ENCODE measurements around the gene ZNF423. TPM values are rescaled to one million over a fixed set of nuclear protein-coding genes. Genes with fewer than 3 reads are reported as not detected.

ZNF423 gene
- polyA plus RNA-seq, 1 of the 3 experiments (the other 2 are of a cell fraction): 1.2 TPM

DNA sequence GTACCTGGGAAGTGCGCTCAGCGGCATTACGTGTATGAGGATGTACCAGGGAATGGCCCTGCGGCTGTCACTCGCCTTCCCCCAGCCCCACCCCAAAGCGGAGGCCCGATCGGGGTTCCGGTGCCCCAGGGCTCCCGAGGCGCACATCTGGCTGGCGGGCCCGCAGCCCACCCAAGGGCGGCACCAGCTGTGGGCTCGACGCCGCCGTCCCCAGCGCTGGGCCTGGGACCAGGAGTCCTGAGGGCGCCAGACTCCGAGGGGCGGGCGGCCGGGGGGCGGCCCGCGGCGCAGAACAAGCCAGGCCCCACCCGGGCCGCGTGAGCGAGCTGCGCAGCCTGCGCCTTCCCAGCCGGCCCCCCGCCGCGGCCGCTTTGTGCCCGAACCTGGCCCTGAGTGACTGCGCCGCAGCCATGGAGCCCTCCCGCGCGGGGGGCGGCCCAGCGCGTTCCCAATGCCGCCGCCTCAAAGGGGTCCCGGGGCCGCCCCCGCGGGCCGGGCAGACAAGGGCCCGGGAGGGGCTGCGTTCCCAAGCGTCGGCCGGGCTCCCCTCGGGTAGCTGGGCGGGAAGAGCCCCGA, 17.4 kb downstream of the ZNF423 start (continued):
- TF ChIP-seq, protein P1, sequence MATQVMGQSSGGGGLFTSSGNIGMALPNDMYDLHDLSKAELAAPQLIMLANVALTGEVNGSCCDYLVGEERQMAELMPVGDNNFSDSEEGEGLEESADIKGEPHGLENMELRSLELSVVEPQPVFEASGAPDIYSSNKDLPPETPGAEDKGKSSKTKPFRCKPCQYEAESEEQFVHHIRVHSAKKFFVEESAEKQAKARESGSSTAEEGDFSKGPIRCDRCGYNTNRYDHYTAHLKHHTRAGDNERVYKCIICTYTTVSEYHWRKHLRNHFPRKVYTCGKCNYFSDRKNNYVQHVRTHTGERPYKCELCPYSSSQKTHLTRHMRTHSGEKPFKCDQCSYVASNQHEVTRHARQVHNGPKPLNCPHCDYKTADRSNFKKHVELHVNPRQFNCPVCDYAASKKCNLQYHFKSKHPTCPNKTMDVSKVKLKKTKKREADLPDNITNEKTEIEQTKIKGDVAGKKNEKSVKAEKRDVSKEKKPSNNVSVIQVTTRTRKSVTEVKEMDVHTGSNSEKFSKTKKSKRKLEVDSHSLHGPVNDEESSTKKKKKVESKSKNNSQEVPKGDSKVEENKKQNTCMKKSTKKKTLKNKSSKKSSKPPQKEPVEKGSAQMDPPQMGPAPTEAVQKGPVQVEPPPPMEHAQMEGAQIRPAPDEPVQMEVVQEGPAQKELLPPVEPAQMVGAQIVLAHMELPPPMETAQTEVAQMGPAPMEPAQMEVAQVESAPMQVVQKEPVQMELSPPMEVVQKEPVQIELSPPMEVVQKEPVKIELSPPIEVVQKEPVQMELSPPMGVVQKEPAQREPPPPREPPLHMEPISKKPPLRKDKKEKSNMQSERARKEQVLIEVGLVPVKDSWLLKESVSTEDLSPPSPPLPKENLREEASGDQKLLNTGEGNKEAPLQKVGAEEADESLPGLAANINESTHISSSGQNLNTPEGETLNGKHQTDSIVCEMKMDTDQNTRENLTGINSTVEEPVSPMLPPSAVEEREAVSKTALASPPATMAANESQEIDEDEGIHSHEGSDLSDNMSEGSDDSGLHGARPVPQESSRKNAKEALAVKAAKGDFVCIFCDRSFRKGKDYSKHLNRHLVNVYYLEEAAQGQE (IDR thresholded peaks at IDR 0.05; ENCODE audit: low read depth, low read length): no peak
- TF ChIP-seq ELF1 (IDR thresholded peaks at IDR 0.05): no peak
- TF ChIP-seq SIN3A (IDR thresholded peaks at IDR 0.05; ENCODE audit: borderline replicate concordance, low read depth, low read length): no peak
- TF ChIP-seq GATA2 (CRISPR knock-in tag; IDR thresholded peaks at IDR 0.05): no peak
- TF ChIP-seq, protein P2, sequence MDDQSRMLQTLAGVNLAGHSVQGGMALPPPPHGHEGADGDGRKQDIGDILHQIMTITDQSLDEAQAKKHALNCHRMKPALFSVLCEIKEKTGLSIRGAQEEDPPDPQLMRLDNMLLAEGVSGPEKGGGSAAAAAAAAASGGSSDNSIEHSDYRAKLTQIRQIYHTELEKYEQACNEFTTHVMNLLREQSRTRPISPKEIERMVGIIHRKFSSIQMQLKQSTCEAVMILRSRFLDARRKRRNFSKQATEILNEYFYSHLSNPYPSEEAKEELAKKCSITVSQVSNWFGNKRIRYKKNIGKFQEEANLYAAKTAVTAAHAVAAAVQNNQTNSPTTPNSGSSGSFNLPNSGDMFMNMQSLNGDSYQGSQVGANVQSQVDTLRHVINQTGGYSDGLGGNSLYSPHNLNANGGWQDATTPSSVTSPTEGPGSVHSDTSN (IDR thresholded peaks at IDR 0.05): no peak
- TF ChIP-seq MXI1 (IDR thresholded peaks at IDR 0.05; ENCODE audit: low read depth, low read length): no peak
- TF ChIP-seq, protein P3, sequence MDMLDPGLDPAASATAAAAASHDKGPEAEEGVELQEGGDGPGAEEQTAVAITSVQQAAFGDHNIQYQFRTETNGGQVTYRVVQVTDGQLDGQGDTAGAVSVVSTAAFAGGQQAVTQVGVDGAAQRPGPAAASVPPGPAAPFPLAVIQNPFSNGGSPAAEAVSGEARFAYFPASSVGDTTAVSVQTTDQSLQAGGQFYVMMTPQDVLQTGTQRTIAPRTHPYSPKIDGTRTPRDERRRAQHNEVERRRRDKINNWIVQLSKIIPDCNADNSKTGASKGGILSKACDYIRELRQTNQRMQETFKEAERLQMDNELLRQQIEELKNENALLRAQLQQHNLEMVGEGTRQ (IDR thresholded peaks at IDR 0.05; ENCODE audit: borderline replicate concordance, low read depth, low read length): no peak
- TF ChIP-seq, protein P4, sequence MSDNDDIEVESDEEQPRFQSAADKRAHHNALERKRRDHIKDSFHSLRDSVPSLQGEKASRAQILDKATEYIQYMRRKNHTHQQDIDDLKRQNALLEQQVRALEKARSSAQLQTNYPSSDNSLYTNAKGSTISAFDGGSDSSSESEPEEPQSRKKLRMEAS (IDR thresholded peaks at IDR 0.05; ENCODE audit: low read depth): no peak
- TF ChIP-seq FOXM1 (IDR thresholded peaks at IDR 0.05; ENCODE audit: low read depth): no peak

DNA sequence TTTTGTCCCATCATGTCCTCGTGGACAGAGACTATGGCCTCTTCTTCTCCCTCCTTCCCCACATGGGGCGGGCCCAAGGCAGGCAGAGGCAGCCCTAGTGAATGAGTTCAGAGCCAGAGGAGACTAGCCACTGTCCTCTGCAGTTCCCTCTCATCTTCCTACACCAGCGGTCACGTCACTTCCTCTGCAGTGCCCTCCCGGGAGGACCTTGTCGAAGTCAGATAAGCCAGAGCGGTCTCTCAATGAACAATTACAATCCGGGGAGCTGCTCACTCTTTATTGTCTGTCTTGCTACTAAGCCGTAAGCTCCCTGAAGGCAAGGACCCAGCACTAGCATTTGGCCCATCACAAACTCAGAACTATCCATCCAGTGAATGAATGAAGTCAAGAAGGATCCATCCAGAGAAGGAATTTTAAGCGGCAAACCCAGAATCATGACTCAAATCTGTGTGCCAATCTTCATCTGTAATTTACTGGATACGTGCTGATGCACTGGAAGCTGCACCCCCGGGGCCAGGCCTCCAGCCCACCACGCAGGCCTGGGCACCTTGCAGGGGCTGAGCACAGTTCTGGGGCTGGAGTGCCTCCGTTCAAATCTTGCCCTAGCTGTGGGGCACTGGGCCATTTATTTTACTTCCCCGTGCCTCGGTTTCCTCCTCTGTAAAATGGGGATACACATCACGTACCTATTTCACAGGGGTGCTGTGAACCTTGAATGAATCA, 18.1 kb downstream of the ZNF423 start:
- Histone ChIP-seq H3K36me3 (replicated peaks in 1 of 2; ENCODE audit: control insufficient read depth in 1 of 2, insufficient read depth in 2 of 2, low read length in 1 of 2) (no peaks in the 10 kb centered on the region), H3K9ac (no peak overlapping the region), H3K9me3 (no peaks in the 10 kb centered on the region), H3F3A (replicated peaks; ENCODE audit: insufficient read depth) (no peaks in the 10 kb centered on the region), H3K4me1 (ENCODE audit: control insufficient read depth in 1 of 2, insufficient read depth in 2 of 2, low read depth in 1 of 2, low read length in 1 of 2) (peaks cover 0 to 52% of the 10 kb centered on the region in 2 experiments; a peak in 2 of 4 replicates), H2AFZ (ENCODE audit: low read depth) (no peak overlapping the region), H3K4me2 (no peak overlapping the region), H3K27me3 (ENCODE audit: insufficient read depth) (no peaks in the 10 kb centered on the region), H3K4me3 (ENCODE audit: low read depth in 2 of 2, low read length in 1 of 2) (no peak overlapping the region), H3K27ac (ENCODE audit: low read depth in 2 of 2, low read length in 1 of 2) (no peak overlapping the region; a peak in 1 of 4 replicates), H3K79me2 (ENCODE audit: insufficient read depth) (no peaks in the 10 kb centered on the region), H3K9me2 (no peaks in the 10 kb centered on the region), H4K20me1 (ENCODE audit: insufficient read depth) (no peaks in the 10 kb centered on the region)
- no peak for DNase-seq
- CTCF ChIA-PET: interaction anchor here (1.1 to 2.5 kb wide), 2 partner anchors 12 to 19 kb away, joined by 3 to 10 read pairs; partner anchors contain the start of gene ZNF423
- 75% methylated on average over 14 of the region's 17 CpGs for WGBS (ENCODE audit: low lambda C conversion rate)
- TF ChIP-seq, protein P2 (IDR thresholded peaks at IDR 0.05): no peak
- TF ChIP-seq, protein P3 (IDR thresholded peaks at IDR 0.05; ENCODE audit: borderline replicate concordance, low read depth, low read length): no peak
- TF ChIP-seq, protein P1 (IDR thresholded peaks at IDR 0.05; ENCODE audit: low read depth, low read length): no peak
- TF ChIP-seq RXRA (IDR thresholded peaks at IDR 0.05; ENCODE audit: borderline replicate concordance, low read depth) (no peak), NFIC (IDR thresholded peaks at IDR 0.05; ENCODE audit: borderline replicate concordance) (no peak), SIN3A (IDR thresholded peaks at IDR 0.05; ENCODE audit: borderline replicate concordance, low read depth, low read length) (no peak)
- POLR2A ChIA-PET: no interaction called here
